NCI-H2029 (cell line): ENCODE results near the gene PRDM1.
"Not testable (repeated sequence)": the region's sequence is repeated elsewhere in the genome, so short reads cannot be mapped to it uniquely, and the experiment has no call there.

Source experiments
- DNase-seq: peaks from one replicate; lab custom pipeline; 2025; lab: John Stamatoyannopoulos, UW

Gene PRDM1

DNA sequence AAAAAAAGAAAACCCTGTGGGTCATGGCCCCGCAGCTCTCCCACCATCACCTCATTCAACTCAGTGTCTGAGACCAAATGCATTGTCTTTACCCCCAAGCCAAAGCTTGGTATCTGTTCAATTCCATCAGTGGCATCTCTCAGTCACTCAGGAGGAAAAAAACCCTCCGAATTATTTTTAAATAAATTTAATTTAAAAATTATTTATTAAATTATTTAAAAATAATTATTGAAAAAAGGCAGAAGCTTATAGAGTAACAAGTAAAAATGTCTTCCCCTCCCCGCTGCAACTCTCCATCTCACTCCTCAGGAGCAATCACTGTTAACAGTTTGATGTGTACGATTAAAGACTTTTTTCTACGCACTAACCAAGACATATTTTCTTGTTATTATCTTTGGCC is 50.7 kb downstream of the PRDM1 start:
- DNase-seq: no peak

DNA sequence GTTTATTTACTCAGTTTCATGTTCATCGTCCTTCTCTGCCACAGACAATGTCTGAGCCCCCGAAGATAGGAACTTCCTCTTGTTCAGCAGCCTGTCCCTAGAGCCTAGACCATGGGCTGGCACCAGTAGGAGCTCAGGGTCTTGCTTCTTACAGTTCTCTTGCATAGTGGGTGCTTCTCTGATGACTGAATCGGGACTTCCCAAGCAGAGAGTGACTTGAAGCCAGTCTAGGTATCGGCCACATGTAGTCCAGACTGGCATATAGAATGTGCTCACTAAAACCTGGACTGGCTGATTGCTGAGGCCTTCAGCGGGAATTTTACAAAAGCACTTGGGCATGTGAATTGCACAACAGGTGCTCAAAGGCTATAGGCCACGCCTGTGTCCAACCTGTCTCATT is 52.0 kb downstream of the PRDM1 start:
- DNase-seq: no peak

DNA sequence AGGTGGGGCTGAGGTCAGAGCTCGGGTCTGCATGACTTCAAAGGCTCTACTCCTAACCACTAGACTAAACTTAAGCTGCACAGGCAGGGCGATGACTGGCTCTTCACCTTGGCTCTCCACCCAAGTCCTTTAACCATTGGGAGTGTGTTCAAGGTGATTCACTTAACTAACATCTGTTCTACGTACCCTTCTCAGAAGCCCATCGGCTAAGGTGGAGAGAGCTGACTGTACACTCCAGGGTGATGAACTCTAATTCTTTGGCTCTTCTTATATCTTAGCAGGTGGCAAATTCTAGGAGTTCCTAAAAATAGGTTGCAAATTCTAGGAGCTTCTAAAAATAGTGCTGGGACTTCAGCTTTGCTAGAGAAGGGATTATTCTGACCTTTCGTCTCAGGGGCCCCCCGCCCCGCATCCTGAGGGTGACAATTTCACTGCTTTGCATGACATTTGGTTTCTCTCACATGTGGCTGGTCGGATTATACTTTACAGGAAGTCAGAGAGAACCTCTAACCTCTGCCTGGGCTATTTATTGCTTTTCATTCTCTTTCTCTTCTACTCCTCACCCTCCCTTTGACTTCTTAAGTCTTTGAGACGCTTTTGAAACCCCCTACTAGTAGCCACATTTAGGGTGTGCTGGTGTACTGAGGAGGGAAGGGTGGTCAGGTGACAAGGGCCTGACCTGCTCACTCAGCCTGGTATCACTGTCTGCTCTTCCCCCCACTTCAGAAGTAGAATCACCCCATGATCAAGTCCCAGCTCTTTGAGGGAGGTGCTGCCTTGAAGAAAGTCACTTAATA is 55.5 kb downstream of the PRDM1 start:
- no peak for DNase-seq

DNA sequence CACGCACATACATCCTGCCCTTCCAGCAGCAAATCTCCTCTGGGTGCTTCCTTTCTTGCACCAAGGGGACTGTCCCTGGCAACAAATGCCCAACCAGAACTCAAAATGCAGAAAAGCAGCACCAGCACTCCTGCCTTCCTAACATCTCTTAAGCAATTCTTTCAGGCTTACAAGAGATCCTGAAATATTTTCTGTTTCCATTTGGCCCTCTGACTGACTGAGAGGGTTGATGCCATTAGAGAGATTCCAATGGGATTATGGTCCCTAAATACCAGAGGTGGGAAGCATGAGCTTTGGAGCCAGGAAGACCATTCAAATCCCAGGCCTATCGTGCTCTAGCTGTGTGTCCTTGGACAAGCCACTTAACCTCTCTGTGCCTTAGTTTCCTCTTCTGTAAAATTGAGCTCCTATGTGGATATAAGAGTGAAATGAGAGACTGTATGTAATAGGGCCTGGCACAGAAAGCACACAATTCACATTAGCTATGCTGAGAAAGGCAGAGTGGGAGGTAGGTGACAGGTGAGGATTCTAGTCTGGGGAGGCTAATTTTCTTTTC is 56.8 kb downstream of the PRDM1 start:
- DNase-seq: no peak

DNA sequence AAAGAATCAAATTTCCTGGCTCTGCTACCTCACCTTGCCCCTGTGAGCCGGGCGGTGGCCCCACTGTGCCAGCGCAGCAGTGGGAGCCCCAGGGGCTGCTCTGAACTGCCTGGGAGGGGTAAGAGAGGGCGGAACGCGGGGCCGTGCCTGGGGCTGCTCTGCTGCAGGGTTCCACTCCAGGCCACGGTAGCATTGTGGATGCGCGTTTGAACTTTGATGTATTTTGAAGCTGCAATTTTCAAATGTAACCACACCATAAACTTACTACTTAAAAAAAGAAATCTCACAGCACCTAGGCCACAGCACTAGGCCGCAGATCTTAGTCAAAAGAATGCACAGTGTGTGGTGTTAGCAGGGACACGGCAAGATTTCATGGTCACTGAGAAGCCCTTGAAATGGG is 57.5 kb downstream of the PRDM1 start:
- DNase-seq: no peak

DNA sequence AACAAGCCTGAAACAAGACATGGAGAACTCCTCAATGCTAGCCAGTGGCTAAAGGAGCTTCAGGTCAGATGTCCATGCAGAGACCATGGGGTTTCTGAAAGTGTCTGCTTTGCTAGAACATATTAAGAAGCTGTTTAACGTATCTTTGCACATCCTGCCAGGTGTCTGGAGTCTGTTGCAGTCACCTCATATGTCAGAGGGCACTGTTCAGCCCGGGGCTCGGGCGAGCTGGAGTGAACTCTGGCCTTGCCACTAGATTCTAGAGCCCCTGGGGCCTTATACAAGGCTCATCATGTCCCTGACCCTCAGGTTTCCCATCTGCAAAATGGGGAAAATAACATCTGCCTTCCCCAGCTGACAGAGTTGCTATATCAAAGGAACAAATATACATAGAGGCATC is 59.0 kb downstream of the PRDM1 start:
- DNase-seq: no peak

DNA sequence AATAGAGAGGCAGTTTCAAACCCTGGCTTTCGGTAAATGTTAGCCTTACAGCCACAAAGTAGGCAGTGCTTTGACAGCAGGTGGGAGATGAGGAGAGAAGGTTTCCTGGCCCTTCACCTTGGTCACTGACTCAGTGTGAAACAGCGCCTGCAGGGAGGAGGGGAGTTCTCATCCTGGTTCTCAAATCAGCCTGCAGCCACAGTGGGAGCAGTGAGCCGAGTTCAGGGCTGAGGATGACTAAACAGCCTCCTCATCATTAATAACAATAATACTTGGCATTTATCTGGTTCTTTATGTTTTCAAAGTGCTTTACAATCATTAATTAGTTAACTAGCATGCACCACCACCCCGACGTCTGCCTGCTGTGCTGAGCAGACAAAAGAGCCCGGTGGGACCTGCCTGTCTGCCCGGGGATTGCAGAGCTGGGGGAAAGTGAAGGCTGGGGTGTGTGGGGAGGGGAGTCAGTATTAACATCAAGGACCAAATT is 59.6 kb downstream of the PRDM1 start:
- no peak for DNase-seq

DNA sequence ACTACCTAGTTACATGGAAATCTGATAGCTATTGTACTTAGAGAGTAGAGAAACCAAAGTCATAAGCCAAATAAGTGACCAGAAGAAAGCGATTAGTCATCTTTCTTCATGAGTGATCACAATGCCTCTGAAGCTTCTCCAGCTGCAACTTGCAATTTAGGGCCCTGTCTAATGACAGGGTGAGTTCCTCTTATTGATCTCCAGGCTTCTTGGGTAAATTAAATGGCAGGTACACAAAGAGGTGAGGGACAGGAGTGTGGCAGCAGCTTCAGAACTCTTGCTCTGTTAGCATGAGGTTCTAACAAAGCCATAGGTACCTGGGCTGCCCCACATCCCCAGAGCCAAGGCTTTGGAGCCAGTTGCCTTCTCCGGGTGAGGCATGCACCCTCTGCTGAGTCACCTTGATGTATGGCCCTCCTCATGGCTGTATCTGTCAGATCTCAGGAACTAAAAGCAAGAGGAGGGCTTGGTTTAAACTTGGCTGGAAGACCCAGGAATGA is 60.8 kb downstream of the PRDM1 start:
- no peak for DNase-seq

DNA sequence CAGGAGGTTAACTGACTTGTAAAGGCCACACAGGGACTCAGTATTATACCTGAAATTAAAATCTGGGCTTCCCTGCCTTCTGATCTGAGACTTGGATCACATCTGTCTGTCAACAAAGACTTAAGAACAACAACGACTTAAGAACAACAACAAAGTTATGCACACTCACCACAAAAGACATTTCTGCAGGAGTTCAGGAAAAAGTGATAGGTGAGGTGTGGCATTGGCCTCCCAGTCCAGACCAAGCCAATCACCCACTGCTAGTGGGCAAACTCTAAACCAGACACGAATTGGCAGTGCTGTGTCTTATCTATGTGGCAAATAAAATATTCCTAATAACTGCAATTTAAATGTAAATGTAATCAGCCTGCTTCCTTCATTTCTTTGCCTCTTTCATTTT is 61.3 kb downstream of the PRDM1 start:
- no peak for DNase-seq

DNA sequence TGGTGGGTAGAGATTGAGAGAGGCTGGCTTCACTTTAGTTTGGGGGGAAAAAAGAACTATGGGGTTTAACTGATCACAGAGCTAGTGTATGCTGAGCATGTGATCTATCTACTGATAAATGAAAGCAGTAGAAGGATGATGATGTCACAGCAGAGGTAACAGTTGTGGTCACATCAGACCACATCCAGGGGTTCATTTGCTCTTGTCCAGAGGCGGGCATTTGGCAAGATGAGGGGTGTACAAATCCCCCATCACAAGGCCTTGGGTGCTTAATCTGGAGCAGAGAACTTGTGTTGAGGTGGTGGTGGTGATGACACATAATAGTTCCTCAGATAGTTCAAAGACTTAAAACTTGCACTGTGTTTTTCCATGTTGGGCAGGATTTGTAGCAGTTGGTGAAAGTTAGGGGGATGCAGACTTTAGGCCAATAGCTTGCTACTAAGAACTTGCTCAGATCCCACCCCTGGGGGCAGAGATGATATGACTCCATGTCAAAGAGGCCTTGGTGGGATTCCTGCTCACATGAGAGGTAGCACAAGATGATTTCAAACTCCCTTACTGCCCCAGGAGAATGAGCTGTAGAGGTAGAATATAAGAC is 63.4 kb downstream of the PRDM1 start:
- no peak for DNase-seq

DNA sequence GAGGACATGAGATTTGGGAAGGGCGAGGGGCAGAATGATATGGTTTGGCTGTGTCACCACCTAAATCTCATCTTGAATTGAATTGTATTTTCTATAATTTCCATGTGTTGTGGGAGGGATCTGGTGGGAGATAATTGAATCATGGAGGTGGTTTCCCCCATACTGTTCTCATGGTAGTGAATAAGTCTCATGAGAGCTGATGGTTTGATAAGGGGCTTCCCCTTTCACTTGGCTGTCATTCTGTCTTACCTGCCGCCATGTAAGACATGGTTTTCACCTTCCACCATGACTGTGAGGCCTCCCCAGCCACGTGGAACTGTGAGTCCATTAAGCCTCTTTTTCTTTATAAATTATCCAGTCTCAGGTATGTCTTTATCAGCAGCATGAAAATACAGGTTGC is 66.3 kb downstream of the PRDM1 start:
- DNase-seq: not testable (repeated sequence)

DNA sequence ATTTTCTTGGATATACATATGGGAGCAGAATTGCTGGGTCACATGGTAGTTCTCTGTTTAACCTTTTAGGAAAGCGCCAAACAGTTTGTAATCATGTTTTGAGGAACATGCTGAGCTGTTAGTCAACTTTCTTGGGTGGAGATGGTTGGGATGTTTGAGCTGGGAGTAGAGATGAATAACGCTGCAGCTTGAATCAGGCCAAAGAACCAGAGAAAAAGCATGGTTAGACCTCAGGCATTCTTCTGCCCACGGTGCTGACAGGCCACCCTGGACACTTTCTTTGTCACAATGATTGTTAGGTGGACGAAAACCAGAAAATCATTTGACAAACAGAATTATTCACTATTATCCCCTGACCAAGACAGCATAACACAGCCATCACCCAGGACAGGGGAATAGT is 66.8 kb downstream of the PRDM1 start:
- DNase-seq: no peak

DNA sequence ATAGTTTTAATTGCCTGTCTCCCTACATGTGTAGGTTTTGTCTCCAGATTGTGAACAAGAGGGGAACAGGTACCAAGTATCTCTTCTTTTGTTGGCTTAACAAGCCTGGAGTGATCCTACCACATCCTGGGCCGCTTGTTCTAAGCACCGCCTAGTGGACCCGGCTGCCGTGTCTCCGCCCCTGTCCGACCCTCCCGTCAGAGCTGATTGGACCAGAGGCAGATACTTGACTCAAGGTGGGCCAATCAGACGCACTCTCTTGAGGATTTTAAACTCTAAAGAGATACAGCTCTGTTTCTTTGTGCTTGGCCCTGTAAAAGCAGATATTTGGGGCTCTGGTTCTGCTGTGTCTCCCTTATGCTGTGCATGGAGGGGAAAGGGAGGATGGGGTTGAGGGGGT is 68.2 kb downstream of the PRDM1 start:
- DNase-seq: no peak

DNA sequence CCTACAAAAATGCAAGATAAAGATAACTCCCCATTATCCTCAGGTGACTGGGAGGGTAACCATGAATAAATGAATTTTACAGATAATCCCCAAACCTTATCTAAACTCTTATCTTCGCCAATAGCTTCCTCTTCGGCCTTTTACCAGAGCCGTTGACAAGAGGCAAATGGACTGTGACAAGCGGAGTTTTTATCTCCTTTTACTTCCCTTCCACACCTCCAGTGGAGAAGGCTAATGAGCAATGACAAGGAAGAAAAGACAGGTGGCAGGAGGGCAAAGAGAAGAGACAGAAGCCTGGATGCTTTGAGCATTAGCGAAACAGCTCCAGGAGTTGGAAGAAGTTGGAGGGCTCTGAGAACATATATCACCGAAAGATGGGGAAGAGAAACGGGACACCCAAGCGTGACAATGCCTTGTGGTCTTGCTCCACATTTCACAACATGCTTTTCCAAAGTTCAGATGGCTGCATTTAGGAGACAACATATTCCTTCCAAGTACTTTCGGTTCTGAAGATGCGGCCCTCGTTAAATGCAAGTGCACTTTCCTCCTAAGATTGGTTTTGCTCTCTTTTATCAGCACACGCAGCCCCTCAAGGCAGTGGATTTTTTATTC is 69.2 kb downstream of the PRDM1 start:
- DNase-seq: no peak

DNA sequence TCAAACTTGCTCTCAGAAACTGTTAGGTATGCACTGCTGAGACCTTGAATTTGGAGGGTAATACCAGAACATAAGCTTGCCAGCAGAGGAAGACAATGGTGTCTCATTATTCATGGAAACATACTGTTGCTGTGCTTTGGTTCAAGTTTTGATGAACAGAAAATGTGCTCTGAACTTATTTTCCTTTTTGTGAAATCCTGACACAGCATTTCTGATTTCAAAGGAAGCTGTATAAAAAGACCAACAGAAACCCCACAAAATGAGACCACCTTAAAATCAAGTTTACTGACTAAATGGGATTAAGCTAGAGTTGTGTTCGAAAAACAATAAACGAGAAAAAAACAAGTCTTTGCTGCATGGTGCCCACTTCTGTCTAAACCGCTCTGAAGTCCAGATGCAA is 70.3 kb downstream of the PRDM1 start:
- no peak for DNase-seq

DNA sequence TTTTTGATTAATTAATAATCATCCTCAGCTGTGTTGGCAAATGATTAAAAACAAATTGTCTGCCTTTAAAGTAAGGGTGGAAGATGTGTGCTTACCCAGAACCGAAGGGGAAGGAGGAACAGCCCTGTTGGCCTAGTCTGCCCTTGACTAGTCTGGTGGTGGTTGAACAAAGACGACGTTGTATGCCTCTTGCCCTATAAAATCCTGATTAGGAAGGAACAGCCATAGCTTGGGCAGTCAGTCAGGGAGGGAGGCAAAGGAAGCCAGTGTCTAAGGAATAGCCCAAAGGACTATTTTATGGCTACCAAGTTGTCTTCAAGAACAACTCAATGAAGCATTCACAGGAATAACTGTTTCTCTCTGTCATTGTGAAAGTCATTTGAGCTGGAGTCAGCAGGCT is 70.7 kb downstream of the PRDM1 start:
- no peak for DNase-seq

DNA sequence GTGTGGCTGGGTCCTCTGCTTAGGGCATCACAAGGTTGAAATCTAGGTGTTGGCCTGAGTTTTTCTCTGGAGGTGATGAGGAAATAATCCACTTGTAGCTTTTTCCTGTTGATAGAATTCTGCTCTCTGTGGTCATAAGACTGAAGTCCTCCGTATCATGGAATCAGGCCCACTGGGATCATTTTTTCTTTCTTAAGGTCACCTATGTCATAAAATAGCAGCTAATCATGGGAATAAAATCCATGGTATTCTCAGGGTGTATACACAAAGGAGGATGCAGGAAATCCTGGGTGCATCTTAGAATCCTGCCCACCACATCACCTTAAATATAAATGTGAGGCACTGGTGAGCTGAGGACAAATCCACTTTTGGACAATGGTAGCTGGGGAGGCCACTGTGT is 72.7 kb downstream of the PRDM1 start:
- no peak for DNase-seq
